ENCODE measurements around the gene EEF1G.

The EEF1G gene

DNA sequence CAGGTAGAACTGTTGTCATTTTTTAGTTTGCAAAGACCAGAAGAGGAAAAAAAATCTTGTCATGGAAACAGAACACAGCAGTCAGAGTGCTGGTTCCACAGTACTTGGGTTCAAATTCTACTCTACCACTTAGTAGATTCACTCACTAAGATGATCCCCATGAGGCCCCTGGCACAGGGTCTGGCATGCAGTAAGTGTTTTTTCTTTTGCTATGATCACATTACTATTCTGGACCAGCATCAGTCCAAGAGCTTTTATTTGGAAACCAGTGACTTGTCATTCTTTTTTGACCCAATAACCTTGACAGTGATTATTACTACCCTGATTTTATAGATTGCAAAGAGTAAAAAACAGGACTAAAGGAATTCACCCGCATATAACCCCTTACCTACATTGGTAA is 4.1 kb downstream of the EEF1G start:
- peaks cover 62% of the 10 kb centered on the region for H3K79me2 ChIP-seq (ENCODE audit: insufficient read depth, low read length)
- no peak overlapping the region for H3K9ac ChIP-seq (ENCODE audit: low read length)
- no peak overlapping the region for H3K4me3 ChIP-seq (ENCODE audit: insufficient read depth, low read length, poor library complexity, severe bottlenecking)
- peaks cover 34% of the 10 kb centered on the region for H3K36me3 ChIP-seq (ENCODE audit: low read length)
- peaks cover 6% of the 10 kb centered on the region; the same call in 1 of the 2 replicates for H4K20me1 ChIP-seq (ENCODE audit: low read depth, low read length)
- TF ChIP-seq EZH2phosphoT487 (conservative IDR thresholded peaks at IDR 0.05; ENCODE audit: low read length) = no peak
- TF ChIP-seq, protein P1, sequence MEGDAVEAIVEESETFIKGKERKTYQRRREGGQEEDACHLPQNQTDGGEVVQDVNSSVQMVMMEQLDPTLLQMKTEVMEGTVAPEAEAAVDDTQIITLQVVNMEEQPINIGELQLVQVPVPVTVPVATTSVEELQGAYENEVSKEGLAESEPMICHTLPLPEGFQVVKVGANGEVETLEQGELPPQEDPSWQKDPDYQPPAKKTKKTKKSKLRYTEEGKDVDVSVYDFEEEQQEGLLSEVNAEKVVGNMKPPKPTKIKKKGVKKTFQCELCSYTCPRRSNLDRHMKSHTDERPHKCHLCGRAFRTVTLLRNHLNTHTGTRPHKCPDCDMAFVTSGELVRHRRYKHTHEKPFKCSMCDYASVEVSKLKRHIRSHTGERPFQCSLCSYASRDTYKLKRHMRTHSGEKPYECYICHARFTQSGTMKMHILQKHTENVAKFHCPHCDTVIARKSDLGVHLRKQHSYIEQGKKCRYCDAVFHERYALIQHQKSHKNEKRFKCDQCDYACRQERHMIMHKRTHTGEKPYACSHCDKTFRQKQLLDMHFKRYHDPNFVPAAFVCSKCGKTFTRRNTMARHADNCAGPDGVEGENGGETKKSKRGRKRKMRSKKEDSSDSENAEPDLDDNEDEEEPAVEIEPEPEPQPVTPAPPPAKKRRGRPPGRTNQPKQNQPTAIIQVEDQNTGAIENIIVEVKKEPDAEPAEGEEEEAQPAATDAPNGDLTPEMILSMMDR (IDR thresholded peaks at IDR 0.05; ENCODE audit: insufficient read depth, low read length, poor library complexity, severe bottlenecking) = no peak
- H3K27me3 ChIP-seq (ENCODE audit: low read length) = no peaks in the 10 kb centered on the region
- no peak overlapping the region for H2AFZ ChIP-seq (ENCODE audit: low read depth, low read length, severe bottlenecking)
- no peaks in the 10 kb centered on the region for H3F3A ChIP-seq (ENCODE audit: insufficient read depth)
- no peak overlapping the region for H3K4me2 ChIP-seq (ENCODE audit: low read depth, low read length, poor library complexity, severe bottlenecking)
- H3K27ac ChIP-seq (ENCODE audit: low read depth, low read length) = no peak overlapping the region
- no peaks in the 10 kb centered on the region for H3K9me2 ChIP-seq (replicated peaks; ENCODE audit: insufficient read depth, low read length)
- H3K9me3 ChIP-seq (ENCODE audit: insufficient read depth, low read length) = no peaks in the 10 kb centered on the region

DNA sequence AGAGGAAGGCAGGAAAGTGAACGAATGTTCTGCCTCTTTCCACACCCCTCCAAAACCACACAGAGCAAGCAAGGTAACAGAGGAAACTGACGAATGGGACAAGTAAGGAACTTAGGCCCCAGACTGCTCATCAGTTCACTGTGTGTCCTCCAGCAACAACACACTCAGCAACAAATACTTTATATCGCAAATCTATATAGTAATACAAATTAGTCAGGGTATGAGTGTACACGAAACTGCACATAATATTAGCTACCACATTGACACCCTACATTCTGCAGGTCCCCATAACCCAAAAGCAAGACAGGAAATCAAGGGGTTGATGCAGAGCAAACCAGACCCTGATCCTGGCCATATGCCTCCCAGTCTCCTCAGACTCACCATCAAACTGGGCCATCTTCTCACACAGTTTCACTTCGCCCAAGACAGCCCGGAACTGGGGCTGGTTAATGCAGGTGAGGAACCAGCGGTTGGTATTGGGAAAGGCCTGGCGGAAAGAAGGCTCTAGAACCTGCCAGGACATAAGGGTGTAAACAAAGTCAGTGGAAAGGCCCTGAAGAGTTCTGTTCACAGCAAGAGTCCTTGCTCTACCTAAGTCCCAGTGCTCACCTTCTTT is 6.6 kb downstream of the EEF1G start:
- H3K79me2 ChIP-seq (ENCODE audit: insufficient read depth, low read length) = peaks cover 49% of the 10 kb centered on the region
- TF ChIP-seq EZH2phosphoT487 (conservative IDR thresholded peaks at IDR 0.05; ENCODE audit: low read length) = no peak
- TF ChIP-seq, protein P1 (IDR thresholded peaks at IDR 0.05; ENCODE audit: insufficient read depth, low read length, poor library complexity, severe bottlenecking) = no peak
- H3K27ac ChIP-seq (ENCODE audit: low read depth, low read length) = no peak overlapping the region
- H3K9me2 ChIP-seq (replicated peaks; ENCODE audit: insufficient read depth, low read length) = no peaks in the 10 kb centered on the region
- no peak overlapping the region for H3K4me3 ChIP-seq (ENCODE audit: insufficient read depth, low read length, poor library complexity, severe bottlenecking)
- no peaks in the 10 kb centered on the region for H3F3A ChIP-seq (ENCODE audit: insufficient read depth)
- no peaks in the 10 kb centered on the region for H3K27me3 ChIP-seq (ENCODE audit: low read length)
- no peak overlapping the region for H3K4me2 ChIP-seq (ENCODE audit: low read depth, low read length, poor library complexity, severe bottlenecking)
- H4K20me1 ChIP-seq (ENCODE audit: low read depth, low read length) = peaks cover 12% of the 10 kb centered on the region; the same call in 1 of the 2 replicates
- H3K9me3 ChIP-seq (ENCODE audit: insufficient read depth, low read length) = no peaks in the 10 kb centered on the region
- H2AFZ ChIP-seq (ENCODE audit: low read depth, low read length, severe bottlenecking) = no peak overlapping the region
- H3K9ac ChIP-seq (ENCODE audit: low read length) = no peak overlapping the region
- H3K36me3 ChIP-seq (ENCODE audit: low read length) = peaks cover 34% of the 10 kb centered on the region

DNA sequence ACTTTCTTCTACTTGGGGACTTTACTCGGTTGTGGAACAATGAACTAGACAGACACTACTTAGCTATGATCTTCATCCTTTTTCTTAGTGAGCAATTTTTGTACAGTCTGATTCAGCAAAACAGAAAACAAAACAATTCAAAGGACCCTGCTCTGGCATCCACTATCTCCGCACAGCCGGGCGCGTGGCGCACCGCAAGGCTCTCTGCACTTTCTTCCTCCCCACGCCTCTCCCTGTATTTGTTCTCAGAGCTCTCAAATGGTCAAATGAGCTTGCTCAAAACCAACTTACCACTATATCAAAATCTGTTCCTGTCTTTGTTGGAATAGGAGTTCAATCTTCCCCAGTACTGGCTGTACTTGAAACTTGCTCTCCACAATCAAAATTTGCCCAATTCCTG is 7.4 kb downstream of the EEF1G start:
- no peaks in the 10 kb centered on the region for H3K9me2 ChIP-seq (replicated peaks; ENCODE audit: insufficient read depth, low read length)
- TF ChIP-seq, protein P1 (IDR thresholded peaks at IDR 0.05; ENCODE audit: insufficient read depth, low read length, poor library complexity, severe bottlenecking) = no peak
- TF ChIP-seq EZH2phosphoT487 (conservative IDR thresholded peaks at IDR 0.05; ENCODE audit: low read length) = no peak
- H3K79me2 ChIP-seq (ENCODE audit: insufficient read depth, low read length) = peaks cover 40% of the 10 kb centered on the region
- H3K4me2 ChIP-seq (ENCODE audit: low read depth, low read length, poor library complexity, severe bottlenecking) = no peak overlapping the region
- H2AFZ ChIP-seq (ENCODE audit: low read depth, low read length, severe bottlenecking) = no peak overlapping the region
- H3K9me3 ChIP-seq (ENCODE audit: insufficient read depth, low read length) = no peaks in the 10 kb centered on the region
- H3K27ac ChIP-seq (ENCODE audit: low read depth, low read length) = no peak overlapping the region
- H4K20me1 ChIP-seq (ENCODE audit: low read depth, low read length) = peaks cover 12% of the 10 kb centered on the region; the same call in 1 of the 2 replicates
- peaks cover 4% of the 10 kb centered on the region; the same call in 1 of the 2 replicates for H3F3A ChIP-seq (ENCODE audit: insufficient read depth)
- H3K4me3 ChIP-seq (ENCODE audit: insufficient read depth, low read length, poor library complexity, severe bottlenecking) = no peak overlapping the region
- no peaks in the 10 kb centered on the region for H3K27me3 ChIP-seq (ENCODE audit: low read length)
- H3K9ac ChIP-seq (ENCODE audit: low read length) = no peak overlapping the region
- peaks cover 27% of the 10 kb centered on the region; the same call in 1 of the 2 replicates for H3K36me3 ChIP-seq (ENCODE audit: low read length)

Measured in SU-DHL-6 (cell line).